GM12878 (cell line): ENCODE results near the gene PAIP2. TPM values are rescaled to one million over a fixed set of nuclear protein-coding genes. Genes with fewer than 3 reads are reported as not detected.
A peak's percentile ranks its signal among the peaks of the same experiment; 100 is the strongest.

Experiments
- ATAC-seq: fragments of 200-7000 bp; cut with Tn5 transposase; 3 replicates; pipeline ENCODE4 v1.9.1; 2020; ENCODE audit warnings: mild to moderate bottlenecking, moderate library complexity
- BruUV-seq: library from RNA; stranded (reverse); fragments of 400-500 nt; replicated peaks from 2 replicates; lab custom pipeline; 2021; lab: Mats Ljungman, UMichigan
- CTCF ChIA-PET: fragments of 300-600 bp; sonication (Branson Sonifier 250); formaldehyde crosslinking; extraction: SDS; loops from one replicate; lab custom pipeline; 2021; ENCODE audit warnings: inconsistent platforms; lab: Yijun Ruan, JAX
- POLR2A ChIA-PET: fragments of 350-600 bp; formaldehyde crosslinking; extraction: SDS; loops from one replicate; lab custom pipeline; 2021; ENCODE audit warnings: inconsistent platforms; lab: Charles Lee
- RAD21 ChIA-PET: fragments of 300-600 bp; sonication (Branson Sonifier 250); formaldehyde crosslinking; loops from one replicate; lab custom pipeline; 2023; ENCODE audit warnings: antibody characterized with exemption; ENCODE audit not compliant: unreplicated experiment; lab: Charles Lee
- SMC1A ChIA-PET: fragments of 300-600 bp; sonication (Branson Sonifier 250); formaldehyde crosslinking; loops from one replicate; lab custom pipeline; 2023; ENCODE audit not compliant: unreplicated experiment, uncharacterized antibody; lab: Charles Lee
- DNase-seq: peaks from one replicate; pipeline ENCODE4 v3.0.0-alpha.2; 2011; ENCODE audit warnings: low read depth, low spot score
- FAIRE-seq: peaks from 3 replicates; lab custom pipeline; 2011; peaks lifted over from hg19 to GRCh38; lab: Jason Lieb, UNC
- H2AFZ ChIP-seq: 2 replicates; pipeline ENCODE4 v1.6.0; 2011; ENCODE audit warnings: low read depth, low read length, control low read depth; ENCODE audit not compliant: control insufficient read depth
- H3K27ac ChIP-seq: 2 replicates; pipeline ENCODE4 v1.5.1; 2011; ENCODE audit warnings: control low read depth; ENCODE audit not compliant: control insufficient read depth, insufficient read depth
- H3K27me3 ChIP-seq, 2 experiments: replicated peaks in 1 of 2; 2 replicates each; pipeline versions ENCODE4 v1.6.0 to v1.6.1; 2011; ENCODE audit warnings: low read length in 1 of 2; ENCODE audit not compliant: control insufficient read depth in 2 of 2, insufficient read depth in 2 of 2
- H3K36me3 ChIP-seq, 2 experiments: 2 replicates each; pipeline ENCODE4 v1.5.1; 2011; ENCODE audit warnings: low read length in 1 of 2; ENCODE audit not compliant: control insufficient read depth in 2 of 2, insufficient read depth in 2 of 2
- H3K4me1 ChIP-seq: 2 replicates; pipeline ENCODE4 v1.6.1; 2011; ENCODE audit warnings: mild to moderate bottlenecking, low read length, moderate library complexity, mixed read lengths; ENCODE audit not compliant: control insufficient read depth, insufficient read depth
- H3K4me2 ChIP-seq: 2 replicates; pipeline ENCODE4 v1.6.0; 2011; ENCODE audit warnings: control low read depth; ENCODE audit not compliant: control insufficient read depth, insufficient read depth
- H3K4me3 ChIP-seq: fragments of 200-600 bp; sonication (generic); 2 replicates; pipeline ENCODE4 v1.5.1; 2016
- H3K79me2 ChIP-seq: 2 replicates; pipeline ENCODE4 v1.6.0; 2011; ENCODE audit warnings: low read length; ENCODE audit not compliant: control insufficient read depth, insufficient read depth
- H3K9ac ChIP-seq: 2 replicates; pipeline ENCODE4 v1.8.0; 2011; ENCODE audit warnings: low read length, control low read depth, mixed read lengths; ENCODE audit not compliant: control insufficient read depth, insufficient read depth
- H3K9me3 ChIP-seq: replicated peaks from 3 replicates; pipeline ENCODE4 v1.5.1; 2011; ENCODE audit warnings: mild to moderate bottlenecking, low read length; ENCODE audit not compliant: control insufficient read depth, insufficient read depth
- H4K20me1 ChIP-seq: 2 replicates; pipeline ENCODE4 v1.6.0; 2011; ENCODE audit not compliant: control insufficient read depth, insufficient read depth
- HDGF ChIP-seq: fragments of 450-650 bp; IDR thresholded peaks from 2 replicates; pipeline ENCODE4 v1.6.1; 2016; ENCODE audit warnings: antibody characterized with exemption
- MLLT1 ChIP-seq: fragments of 450-650 bp; IDR thresholded peaks from 2 replicates; pipeline ENCODE4 v1.6.1; 2016; ENCODE audit warnings: mild to moderate bottlenecking
- WGBS: methylation state at CpG from one replicate; pipeline ENCODE4 v1.1.6; 2016; ENCODE audit warnings: low lambda C conversion rate; ENCODE audit not compliant: insufficient replicate concordance, insufficient coverage; ENCODE audit errors: missing lambda C conversion rate; 5-methylcytosine and 5-hydroxymethylcytosine counted together
- in situ Hi-C: fragments of 300-500 bp; cut with MboI; formaldehyde crosslinking; loops from 9 replicates; pipeline ENCODE4 v1.14.3; 2018; ENCODE audit warnings: mixed read lengths
- intact Hi-C: fragments of 100-400 bp; cut with micrococcal nuclease; formaldehyde crosslinking; loops from one replicate; pipeline ENCODE4 v1.14.2; 2022; ENCODE audit not compliant: unreplicated experiment
- polyA plus RNA-seq, 11 experiments: library from polyadenylated mRNA; depleted of rRNA in 4 of 11; unstranded in 6 of 11; stranded (reverse) in 5 of 11; fragments of >200 nt; fragmentation: Nextera tagmentation in 4 of 11; fragmentation: Illumina TruSeq in 1 of 11; extraction: Ambion mirVana in 4 of 11; extraction: Trizol in 1 of 11; gene quantifications; 1 replicate in 1 of 11; 2 replicates in 10 of 11; pipeline versions ENCODE4 v1.2.1 to v1.2.3, GENCODE V29; 2011 to 2016; ENCODE audit warnings: inconsistent platforms in 2 of 11, missing spikeins in 2 of 11, low read depth in 1 of 11
- total RNA-seq, 4 experiments: library from RNA; depleted of rRNA in 3 of 4; stranded (reverse); fragments of >200 nt in 3 of 4; fragmentation: Illumina TruSeq in 1 of 4; extraction: Trizol in 1 of 4; gene quantifications; 2 replicates each; pipeline versions ENCODE4 v1.2.1 to v1.2.3, GENCODE V29; 2013 to 2021

PAIP2 gene
- total and polyA plus RNA-seq, 10 of the 15 experiments (the other 5 are each of a cell fraction or from before 2014, with no cell fraction given) = 49.9 to 154 (median 102) TPM

DNA sequence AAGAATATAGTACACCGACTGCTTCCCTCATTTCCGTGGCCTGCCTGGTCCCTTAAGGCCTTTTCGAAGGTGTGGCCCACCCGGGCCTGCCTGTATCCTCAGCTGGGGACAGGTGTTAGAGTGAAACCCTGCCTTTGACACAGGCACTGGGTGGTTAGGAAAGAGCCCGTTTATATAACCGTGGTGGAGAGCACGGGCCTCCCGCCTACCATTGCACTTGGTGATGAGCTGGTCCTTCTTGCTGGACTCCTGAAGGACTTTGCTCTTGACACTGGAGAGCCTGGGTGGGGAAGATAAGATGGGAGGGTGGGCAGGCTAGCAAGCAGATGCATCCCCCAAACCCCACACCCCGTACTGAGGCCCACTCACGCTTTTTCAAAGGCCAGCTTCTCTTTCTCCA is 59.9 kb downstream of the PAIP2 start:
- no peaks in the 10 kb centered on the region for H3K27me3 ChIP-seq
- no peak for ATAC-seq
- no peaks in the 10 kb centered on the region; the same call in 2 of the 3 replicates for H3K9me3 ChIP-seq
- no peak overlapping the region for H3K9ac ChIP-seq
- BruUV-seq = no TSS peak
- no peaks in the 10 kb centered on the region for H4K20me1 ChIP-seq
- no peak for FAIRE-seq
- peaks cover 29% of the 10 kb centered on the region for H3K4me1 ChIP-seq
- WGBS = 87% methylated on average over 10 of the region's 10 CpGs
- H3K36me3 ChIP-seq = peaks cover 0 to 2% of the 10 kb centered on the region in 2 experiments; a peak in 1 of 4 replicates
- no peak overlapping the region for H3K27ac ChIP-seq
- ChIA-PET RAD21 (interaction anchor here (0.5 to 3.1 kb wide), 4 partner anchors 11 to 203 kb away, joined by 3 to 17 read pairs (median 8); partner anchors contain the start of genes MZB1 and SIL1), CTCF (interaction anchor here (1.0 to 3.5 kb wide), 6 partner anchors 11 to 151 kb away, joined by 3 to 26 read pairs (median 4); partner anchors contain the start of gene MZB1), POLR2A (interaction anchor here (0.5 to 7.0 kb wide), 4 partner anchors 10 to 127 kb away, joined by 3 to 74 read pairs (median 12); partner anchors contain the start of genes DNAJC18 and MZB1), SMC1A (interaction anchor here (0.7 to 5.0 kb wide), 4 partner anchors 11 to 19 kb away, joined by 3 to 19 read pairs (median 16); partner anchors contain the start of gene MZB1)
- no peak overlapping the region for H3K4me3 ChIP-seq
- H3K4me2 ChIP-seq = no peak overlapping the region
- intact Hi-C loops = no loop called here
- TF ChIP-seq HDGF = no peak
- TF ChIP-seq MLLT1 = peak; percentile 66
- in situ Hi-C loops = no loop called here
- H2AFZ ChIP-seq = no peak overlapping the region
- DNase-seq = no peak
- peaks cover 3% of the 10 kb centered on the region for H3K79me2 ChIP-seq
